GM18951 (cell line): ENCODE results near the gene DDI2.
"Not testable (repeated sequence)": the region's sequence is repeated elsewhere in the genome, so short reads cannot be mapped to it uniquely, and the experiment has no call there.

Experiments used
- POLR2A ChIP-seq: IDR thresholded peaks from 4 replicates; pipeline ENCODE4 v1.6.1; 2011; ENCODE audit warnings: mild to moderate bottlenecking; ENCODE audit not compliant: insufficient read length, insufficient read depth; ENCODE audit errors: extremely low read depth
- in situ Hi-C: fragments of 300-500 bp; cut with MboI; formaldehyde crosslinking; loops from one replicate; pipeline ENCODE4 v1.12.0; 2022; ENCODE audit warnings: low sequenced_read_pairs, mixed read lengths, inconsistent platforms; ENCODE audit not compliant: unreplicated experiment

DDI2 gene

DNA sequence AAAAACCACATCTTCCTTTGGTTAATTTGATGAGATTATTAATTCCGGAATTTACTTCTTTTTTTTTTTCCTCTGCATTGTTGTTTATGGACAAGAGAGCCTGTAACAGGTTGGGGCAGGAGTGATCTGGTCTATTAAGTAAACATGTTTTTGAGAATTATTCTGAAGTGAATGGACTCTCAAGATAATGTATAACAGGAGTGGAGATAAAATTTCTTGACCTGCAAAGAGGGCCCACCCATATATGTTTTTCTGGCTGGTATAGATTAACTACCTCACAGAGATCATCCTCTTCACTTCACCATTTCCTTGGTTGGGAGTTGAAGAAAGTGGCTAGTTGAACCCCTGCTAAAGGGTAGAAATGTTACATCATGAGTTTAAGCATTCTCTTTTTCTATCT is 10.7 kb downstream of the DDI2 start:
- in situ Hi-C loops, result no loop called here
- TF ChIP-seq POLR2A, result no peak

- TF ChIP-seq POLR2A, result no peak
- in situ Hi-C loops, result no loop called here
Observed at GRCh38 chr1:15633756-15634420, 16.6 kb downstream of the DDI2 start.

DNA sequence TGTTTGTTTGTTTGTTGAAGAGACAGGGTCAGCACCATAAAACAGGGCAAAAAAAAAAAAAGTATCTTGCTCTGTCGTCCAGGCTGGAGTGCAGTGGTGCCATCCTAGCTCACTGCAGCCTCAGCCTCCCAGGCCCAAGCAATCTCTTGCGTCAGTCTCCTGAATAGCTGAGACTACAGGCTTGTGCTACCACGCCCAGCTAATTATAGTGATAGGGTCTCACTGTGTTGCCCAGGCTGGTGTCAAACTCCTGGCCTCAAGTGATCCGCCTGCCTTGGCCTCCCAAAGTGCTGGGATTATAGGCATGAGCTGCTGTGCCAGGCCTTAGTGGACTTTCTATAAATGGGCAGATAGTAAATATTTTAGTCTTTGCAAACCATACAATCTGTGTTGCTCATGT is 19.2 kb downstream of the DDI2 start:
- in situ Hi-C loops, result no loop called here
- TF ChIP-seq POLR2A, result no peak

DNA sequence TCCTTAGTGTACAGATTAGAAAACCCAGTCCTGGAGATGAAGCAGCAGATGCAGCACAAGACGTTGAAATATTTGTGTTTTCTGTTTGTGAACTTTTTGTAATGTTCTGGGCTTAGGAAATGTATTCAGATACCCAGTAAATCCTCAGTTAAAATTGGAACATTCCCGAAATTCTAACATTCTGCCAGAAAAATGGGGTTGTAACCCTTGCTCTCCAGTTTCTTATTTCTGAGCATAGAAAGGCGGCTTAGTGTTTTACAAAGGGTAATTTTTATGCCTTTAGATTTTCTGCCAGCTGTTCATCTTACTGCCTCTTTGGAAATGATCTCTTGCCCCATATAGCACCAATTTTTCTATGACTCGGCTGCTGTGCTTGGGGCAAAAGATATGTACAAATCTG is 20.6 kb downstream of the DDI2 start:
- no peak for TF ChIP-seq POLR2A
- in situ Hi-C loops, result no loop called here

- in situ Hi-C loops, result no loop called here
- TF ChIP-seq POLR2A, result no peak
Observed at GRCh38 chr1:15639262-15639661, 22.0 kb downstream of the DDI2 start.

- no peak for TF ChIP-seq POLR2A
- in situ Hi-C loops, result no loop called here
Observed at GRCh38 chr1:15639931-15640330, 22.7 kb downstream of the DDI2 start.

- TF ChIP-seq POLR2A, result no peak
- in situ Hi-C loops, result no loop called here
Observed at GRCh38 chr1:15640667-15641066, 23.4 kb downstream of the DDI2 start.

DNA sequence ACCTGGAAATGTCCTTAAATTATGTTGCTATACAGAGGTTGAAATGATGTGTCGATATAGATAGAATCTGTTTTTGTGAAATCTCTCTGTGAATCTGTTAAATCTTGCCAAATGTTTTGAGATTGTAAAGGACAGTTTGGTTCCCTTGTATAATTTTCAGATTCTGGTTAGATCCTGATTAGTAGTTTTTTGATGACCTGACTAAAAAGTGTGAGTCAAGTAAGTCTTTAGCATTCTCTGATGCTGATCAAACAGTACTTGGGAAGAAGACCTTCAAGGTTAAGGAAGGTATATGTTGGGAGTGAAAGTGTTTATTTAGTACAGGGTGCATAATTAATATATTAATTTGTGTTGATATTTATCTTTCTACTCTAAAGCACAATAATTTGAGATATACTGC is 32.7 kb downstream of the DDI2 start:
- TF ChIP-seq POLR2A, result no peak
- in situ Hi-C loops, result no loop called here

GRCh38 chr1:15650433-15650832 is 33.2 kb downstream of the DDI2 start:
- in situ Hi-C loops, result no loop called here
- no peak for TF ChIP-seq POLR2A

DNA sequence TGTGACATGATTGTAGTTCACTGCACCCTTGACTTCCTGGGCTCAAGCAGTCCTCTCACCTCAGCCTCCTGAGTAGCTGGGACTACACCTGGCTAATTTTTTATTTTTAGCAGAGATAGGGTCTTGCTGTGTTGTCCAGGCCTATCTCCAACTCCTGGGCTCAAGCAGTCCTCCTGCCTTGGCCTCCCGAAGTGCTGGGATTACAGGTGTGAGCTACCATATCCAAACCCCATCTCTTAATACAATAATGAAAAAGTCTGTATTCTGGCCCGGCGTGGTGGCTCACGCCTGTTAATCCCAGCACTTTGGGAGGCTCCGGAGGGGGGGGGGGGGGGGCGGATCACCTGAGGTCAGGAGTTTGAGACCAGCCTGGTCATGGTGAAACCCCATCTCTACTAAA is 34.9 kb downstream of the DDI2 start:
- in situ Hi-C loops, result not testable (repeated sequence)

DNA sequence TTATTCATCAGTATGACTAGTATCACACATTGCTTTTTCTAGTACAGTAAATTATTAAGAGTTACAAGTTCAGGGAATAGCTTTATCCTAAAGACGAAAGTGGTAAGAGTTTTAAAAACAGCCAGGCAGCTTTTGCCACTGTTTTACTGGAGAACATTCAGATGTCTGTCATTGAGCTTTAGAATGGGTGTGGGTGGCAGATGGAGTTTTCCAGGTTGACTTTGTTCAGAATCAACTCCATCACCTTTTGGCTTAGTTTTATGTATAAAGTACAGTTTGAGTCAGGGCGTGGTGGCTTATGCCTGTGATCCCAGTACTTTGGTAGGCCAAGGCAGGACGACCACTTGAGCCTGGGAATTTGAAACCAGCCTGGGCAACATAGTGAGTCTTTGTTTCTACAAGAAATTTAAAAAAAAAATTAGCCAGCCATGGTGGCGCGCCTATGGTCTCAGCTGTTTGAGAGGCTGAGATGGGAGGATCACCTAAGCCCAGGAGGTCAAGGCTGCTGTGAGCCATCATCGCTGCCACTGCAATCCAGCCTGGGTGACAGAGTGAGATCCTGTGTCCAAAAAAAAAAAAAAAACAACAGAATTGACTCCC is 36.9 kb downstream of the DDI2 start:
- TF ChIP-seq POLR2A, result no peak
- in situ Hi-C loops, result no loop called here

GRCh38 chr1:15656464-15656863 is 39.2 kb downstream of the DDI2 start:
- in situ Hi-C loops, result no loop called here
- no peak for TF ChIP-seq POLR2A

- no peak for TF ChIP-seq POLR2A
Observed at GRCh38 chr1:15657021-15657420, 39.8 kb downstream of the DDI2 start.

GRCh38 chr1:15660151-15660550 is 42.9 kb downstream of the DDI2 start:
- no peak for TF ChIP-seq POLR2A
- in situ Hi-C loops, result no loop called here

More at GRCh38 chr1:15657021-15657420, 39.8 kb downstream of the DDI2 start:
- in situ Hi-C loops, result no loop called here
